Measurements from ENCODE around the gene MRPL48. TPM values are rescaled to one million over a fixed set of nuclear protein-coding genes. Genes with fewer than 3 reads are reported as not detected.

Gene MRPL48
- total RNA-seq, 1 donor from 2014 or later, result 35.9 TPM

DNA sequence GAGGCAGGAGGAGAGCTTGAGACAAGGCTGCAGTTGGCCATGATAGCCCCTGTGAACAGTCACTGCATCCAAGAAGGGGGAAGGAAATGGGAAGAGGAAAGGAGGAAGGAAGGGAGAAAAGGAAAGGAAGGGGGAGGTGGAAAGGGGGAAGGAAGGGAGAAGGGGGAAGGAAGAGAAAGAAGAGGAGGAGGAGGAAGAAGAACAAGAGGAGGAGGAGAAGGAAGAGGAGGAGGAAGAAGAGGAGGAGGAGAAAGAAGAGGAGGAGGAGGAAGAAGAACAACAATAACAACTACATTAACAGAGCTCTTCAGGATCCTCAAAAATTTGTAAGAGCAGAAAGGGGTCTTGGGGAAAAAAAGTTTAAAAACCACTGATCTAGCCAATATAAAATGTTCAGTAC lies 32.0 kb upstream of the MRPL48 start:
- H3K27ac Mint-ChIP-seq, result no peak overlapping the region
- TF ChIP-seq, protein P1, sequence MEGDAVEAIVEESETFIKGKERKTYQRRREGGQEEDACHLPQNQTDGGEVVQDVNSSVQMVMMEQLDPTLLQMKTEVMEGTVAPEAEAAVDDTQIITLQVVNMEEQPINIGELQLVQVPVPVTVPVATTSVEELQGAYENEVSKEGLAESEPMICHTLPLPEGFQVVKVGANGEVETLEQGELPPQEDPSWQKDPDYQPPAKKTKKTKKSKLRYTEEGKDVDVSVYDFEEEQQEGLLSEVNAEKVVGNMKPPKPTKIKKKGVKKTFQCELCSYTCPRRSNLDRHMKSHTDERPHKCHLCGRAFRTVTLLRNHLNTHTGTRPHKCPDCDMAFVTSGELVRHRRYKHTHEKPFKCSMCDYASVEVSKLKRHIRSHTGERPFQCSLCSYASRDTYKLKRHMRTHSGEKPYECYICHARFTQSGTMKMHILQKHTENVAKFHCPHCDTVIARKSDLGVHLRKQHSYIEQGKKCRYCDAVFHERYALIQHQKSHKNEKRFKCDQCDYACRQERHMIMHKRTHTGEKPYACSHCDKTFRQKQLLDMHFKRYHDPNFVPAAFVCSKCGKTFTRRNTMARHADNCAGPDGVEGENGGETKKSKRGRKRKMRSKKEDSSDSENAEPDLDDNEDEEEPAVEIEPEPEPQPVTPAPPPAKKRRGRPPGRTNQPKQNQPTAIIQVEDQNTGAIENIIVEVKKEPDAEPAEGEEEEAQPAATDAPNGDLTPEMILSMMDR (conservative IDR thresholded peaks at IDR 0.05), result no peak
- no peaks in the 10 kb centered on the region for H3K27me3 Mint-ChIP-seq
- peaks cover 33% of the 10 kb centered on the region for H3K4me1 Mint-ChIP-seq (ENCODE audit: unreplicated experiment)
- peaks cover 14% of the 10 kb centered on the region for H3K36me3 Mint-ChIP-seq
- H3K9me3 Mint-ChIP-seq, result peaks cover 3% of the 10 kb centered on the region
- H3K4me3 Mint-ChIP-seq, result no peak overlapping the region
- DNase-seq (ENCODE audit: extremely low spot score, unreplicated experiment), result no peak

DNA sequence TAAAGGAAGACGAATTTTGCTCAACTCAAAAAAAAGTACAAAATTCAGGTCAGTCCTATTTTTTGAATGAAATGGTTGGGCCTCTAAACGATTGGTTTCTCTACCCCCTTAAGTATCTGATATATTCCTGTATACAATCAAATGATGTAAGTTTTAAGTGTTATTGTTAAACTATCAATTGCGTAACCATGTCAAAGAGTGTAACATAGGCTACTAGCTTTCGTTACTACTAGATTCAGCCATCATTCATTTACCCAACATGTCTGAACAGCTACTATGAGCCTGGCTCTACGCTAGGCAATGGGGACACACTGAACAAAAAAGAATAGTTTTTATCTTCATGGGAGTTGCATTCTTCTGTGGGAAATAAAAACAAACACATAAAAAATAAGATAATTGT lies 30.1 kb upstream of the MRPL48 start:
- H3K27me3 Mint-ChIP-seq, result no peaks in the 10 kb centered on the region
- TF ChIP-seq, protein P1 (conservative IDR thresholded peaks at IDR 0.05), result no peak
- H3K4me3 Mint-ChIP-seq, result peak overlapping the region; percentile 60
- H3K9me3 Mint-ChIP-seq, result peaks cover 3% of the 10 kb centered on the region
- H3K36me3 Mint-ChIP-seq, result peaks cover 5% of the 10 kb centered on the region
- peaks cover 35% of the 10 kb centered on the region for H3K4me1 Mint-ChIP-seq (ENCODE audit: unreplicated experiment)
- DNase-seq (ENCODE audit: extremely low spot score, unreplicated experiment), result no peak
- peak overlapping the region; percentile 6 for H3K27ac Mint-ChIP-seq

DNA sequence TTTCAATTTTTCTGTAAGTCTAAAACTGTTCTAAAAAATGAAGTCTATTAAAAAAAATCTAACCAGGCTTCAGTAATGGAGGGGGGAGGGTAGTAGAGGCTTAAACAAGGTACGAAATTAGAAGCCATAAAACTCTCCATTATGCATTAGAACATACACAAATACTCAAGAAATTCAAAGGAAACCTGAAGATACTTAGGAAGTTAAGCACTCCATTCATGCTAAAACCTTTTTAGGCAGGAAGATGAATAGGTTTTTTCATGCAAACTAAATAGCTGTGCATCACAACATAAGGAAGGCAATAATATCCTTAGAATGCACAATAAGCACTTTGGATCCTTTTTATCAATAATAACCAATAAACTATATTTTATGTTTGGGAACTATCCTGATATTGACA lies 29.2 kb upstream of the MRPL48 start:
- Mint-ChIP-seq H3K4me3 (peak overlapping the region; percentile 96), H3K27ac (peak overlapping the region; percentile 90), H3K36me3 (peaks cover 5% of the 10 kb centered on the region), H3K27me3 (no peaks in the 10 kb centered on the region), H3K9me3 (peaks cover 3% of the 10 kb centered on the region), H3K4me1 (ENCODE audit: unreplicated experiment) (peaks cover 35% of the 10 kb centered on the region)
- no peak for DNase-seq (ENCODE audit: extremely low spot score, unreplicated experiment)
- TF ChIP-seq, protein P1 (conservative IDR thresholded peaks at IDR 0.05), result no peak

DNA sequence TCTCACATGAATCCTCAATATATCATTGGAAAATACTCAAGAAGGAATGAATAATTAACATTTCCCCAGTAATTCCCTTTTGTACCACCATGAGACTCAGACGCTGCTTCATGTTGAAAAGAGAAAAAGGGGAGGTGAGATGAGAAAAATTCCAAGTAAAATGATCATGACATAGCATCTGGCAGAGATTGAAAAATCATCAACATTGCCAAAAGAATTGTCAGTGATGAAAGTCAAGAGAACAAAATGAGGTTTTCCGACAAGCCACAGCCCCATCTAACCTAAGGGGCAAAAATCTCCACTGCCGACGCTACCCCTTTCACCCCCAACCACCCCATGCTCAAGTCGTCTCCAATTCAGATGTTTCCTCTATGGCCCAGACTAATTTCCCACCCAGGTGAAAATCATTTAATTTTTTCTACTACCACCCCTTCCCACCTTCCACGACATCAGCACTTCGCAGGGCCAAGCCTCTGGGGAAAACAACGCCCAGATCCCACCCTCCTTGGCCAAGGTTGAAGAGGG lies 28.0 kb upstream of the MRPL48 start:
- Mint-ChIP-seq H3K4me3 (peak overlapping the region; percentile 96), H3K9me3 (peaks cover 3% of the 10 kb centered on the region), H3K27ac (peak overlapping the region; percentile 90), H3K36me3 (no peaks in the 10 kb centered on the region), H3K27me3 (peaks cover 4% of the 10 kb centered on the region), H3K4me1 (ENCODE audit: unreplicated experiment) (peaks cover 34% of the 10 kb centered on the region)
- DNase-seq (ENCODE audit: extremely low spot score, unreplicated experiment), result no peak
- TF ChIP-seq, protein P1 (conservative IDR thresholded peaks at IDR 0.05), result peak; percentile 61

DNA sequence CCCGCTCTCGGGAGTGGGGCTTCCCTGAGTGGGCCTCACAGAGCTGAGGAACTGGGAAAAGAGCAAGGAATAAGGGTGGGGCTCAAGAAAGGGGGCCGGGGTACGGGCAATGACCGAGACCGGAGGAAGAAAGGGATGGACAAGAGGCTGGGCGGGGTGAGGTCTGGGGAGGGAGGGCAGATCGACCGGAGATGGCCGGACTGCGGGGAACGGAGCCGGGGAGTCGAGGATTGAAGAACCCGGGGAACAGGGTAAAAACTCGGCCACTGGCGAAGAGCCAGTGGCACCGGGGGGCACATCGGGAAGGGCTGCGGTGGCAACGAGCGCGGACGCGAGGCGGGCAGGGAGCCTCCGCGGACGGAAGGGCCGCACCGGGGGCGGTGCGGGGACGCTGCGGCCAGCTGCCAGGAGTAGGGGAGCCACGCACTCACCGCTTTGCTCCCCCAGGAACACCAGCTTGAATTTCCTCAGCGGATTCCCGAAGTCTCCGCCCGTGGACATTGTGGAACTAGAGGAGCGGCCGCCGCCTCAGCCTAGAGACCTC lies 27.5 kb upstream of the MRPL48 start:
- H3K9me3 Mint-ChIP-seq, result peaks cover 3% of the 10 kb centered on the region
- no peaks in the 10 kb centered on the region for H3K36me3 Mint-ChIP-seq
- peak overlapping the region; percentile 90 for H3K27ac Mint-ChIP-seq
- DNase-seq (ENCODE audit: extremely low spot score, unreplicated experiment), result peak; percentile 68
- peaks cover 4% of the 10 kb centered on the region for H3K27me3 Mint-ChIP-seq
- TF ChIP-seq, protein P1 (conservative IDR thresholded peaks at IDR 0.05), result no peak
- peak overlapping the region; percentile 96 for H3K4me3 Mint-ChIP-seq
- H3K4me1 Mint-ChIP-seq (ENCODE audit: unreplicated experiment), result peaks cover 34% of the 10 kb centered on the region

Measured in type B pancreatic cell (in vitro differentiated cells).